Measurements from ENCODE around the gene F11R.
"Not testable (repeated sequence)": the region's sequence is repeated elsewhere in the genome, so short reads cannot be mapped to it uniquely, and the experiment has no call there.

Gene F11R

DNA sequence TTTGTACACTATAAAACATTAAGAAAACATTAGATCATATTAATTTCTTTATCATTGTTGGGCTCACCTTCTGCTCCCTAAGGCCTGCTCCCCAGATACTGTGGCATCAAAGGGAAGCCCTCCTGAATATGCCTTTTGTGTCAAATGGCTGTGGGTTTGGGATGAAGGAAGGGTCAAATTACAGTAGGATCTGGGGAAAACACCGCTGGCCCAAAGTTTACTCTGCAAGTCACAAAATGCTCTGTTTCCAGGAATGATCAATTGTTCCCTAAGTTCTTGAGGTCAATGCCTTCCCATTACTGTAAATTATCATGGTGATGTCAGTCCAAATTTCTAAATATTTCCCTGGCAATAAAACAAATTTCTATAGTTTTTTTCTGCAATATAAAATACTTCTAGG, 59.5 kb downstream of the F11R start:
- DNase-seq: no peak

DNA sequence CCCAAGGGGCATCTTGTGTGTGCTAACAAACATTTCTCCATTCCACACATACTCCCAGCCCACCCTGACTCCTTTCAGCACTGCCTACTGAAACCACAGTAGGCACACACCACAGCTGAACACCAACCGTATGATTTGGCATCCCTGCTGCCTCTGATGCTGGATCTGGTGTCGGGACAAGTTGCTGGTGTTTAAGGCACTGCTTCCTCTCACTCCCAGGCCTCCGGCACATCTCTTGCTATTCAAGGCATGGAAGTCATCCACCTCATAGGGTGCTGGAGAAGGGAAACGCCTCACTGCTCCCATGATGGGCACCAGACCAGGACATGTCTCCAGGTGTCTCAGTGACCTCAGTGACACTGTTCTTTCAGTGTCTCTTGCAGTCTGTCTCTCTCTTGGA, 64.0 kb downstream of the F11R start:
- DNase-seq: no peak

DNA sequence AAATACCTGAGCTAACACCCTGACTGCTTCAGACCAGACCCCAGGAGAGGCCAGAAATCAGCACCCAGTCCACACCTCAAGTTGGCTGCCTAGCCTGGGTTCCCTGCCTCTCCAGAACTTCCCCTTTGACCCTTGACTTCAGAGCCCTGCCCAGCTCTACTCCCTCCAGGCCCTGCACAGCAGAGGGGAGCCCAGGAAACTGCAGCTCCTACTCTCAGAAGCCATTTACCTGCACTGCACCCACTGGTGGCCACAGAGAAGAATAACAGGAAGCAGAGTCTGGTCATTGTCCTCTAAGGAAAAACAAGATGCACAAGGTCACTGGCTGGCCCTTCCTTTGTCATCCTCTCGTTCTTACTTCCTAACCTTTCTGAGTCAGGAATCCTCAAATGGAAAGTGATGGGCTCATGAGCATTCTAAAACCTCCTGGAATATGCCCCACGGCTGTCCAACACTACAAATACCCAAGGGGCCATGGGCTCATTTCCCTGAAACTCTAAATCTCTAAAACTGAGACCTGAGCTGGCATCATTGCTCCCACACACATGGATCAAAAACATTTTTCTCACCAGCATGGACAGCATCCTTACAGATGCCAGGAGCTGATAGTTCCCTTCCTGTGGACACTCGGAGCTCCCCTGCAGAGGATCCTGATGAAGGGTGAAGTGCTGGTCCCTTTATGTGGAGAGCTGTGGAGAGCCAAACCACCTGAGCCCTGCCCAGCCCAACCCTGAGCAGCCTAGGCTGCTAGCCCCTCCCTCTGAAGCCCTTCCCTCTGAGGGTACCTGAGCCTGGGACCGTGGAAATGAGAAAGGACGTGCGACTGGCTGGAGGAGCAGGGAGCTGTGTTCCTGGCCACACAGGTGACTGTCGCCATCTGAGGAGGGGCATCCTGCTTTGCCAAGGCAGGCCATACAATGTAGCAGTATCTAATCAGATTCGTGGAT, 66.5 kb downstream of the F11R start, which contains the start of gene ITLN2:
ITLN2 (minus strand) TSS at position 652 of the 947 bp plus-strand sequence; CDS start at position 584, 68 bp downstream.
- peak; percentile 9 for DNase-seq

DNA sequence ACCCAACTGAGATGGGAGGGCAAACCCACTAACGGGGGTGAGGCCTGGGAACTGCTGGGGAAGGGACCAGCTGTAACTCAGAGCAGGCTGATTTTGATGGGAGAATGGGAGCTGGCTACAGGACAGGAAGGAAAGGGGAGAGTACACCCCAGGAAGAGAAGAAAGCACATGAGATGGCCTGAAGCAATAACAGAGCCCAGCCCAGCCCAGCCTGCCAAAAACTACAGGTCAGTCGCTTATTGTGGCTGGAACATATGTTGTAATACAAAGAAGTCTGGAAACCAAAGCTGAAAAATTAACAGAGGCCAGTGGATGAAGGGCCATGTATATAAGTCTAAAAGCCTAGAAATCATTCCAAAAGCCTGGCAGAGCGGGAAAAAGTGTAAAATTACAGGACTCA, 67.9 kb downstream of the F11R start:
- no peak for DNase-seq

DNA sequence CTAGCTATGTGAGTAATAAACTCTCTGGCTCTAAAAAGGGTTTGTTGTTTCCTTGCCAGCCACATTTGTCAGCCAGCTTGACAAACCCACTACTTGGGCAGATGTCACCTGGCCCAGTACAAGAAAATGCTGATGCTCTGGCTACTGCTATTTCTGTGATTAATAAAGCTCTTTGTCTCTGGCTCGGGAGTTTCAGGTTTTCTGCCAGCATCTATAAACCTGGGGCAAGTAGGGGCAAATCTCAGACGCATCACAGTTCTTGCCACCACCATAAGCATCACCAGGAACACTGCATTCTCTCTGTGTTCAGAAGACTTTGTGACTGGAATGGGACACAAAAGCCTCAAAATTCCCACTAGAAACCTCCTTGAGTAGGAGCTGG, 68.8 kb downstream of the F11R start:
- no peak for DNase-seq

DNA sequence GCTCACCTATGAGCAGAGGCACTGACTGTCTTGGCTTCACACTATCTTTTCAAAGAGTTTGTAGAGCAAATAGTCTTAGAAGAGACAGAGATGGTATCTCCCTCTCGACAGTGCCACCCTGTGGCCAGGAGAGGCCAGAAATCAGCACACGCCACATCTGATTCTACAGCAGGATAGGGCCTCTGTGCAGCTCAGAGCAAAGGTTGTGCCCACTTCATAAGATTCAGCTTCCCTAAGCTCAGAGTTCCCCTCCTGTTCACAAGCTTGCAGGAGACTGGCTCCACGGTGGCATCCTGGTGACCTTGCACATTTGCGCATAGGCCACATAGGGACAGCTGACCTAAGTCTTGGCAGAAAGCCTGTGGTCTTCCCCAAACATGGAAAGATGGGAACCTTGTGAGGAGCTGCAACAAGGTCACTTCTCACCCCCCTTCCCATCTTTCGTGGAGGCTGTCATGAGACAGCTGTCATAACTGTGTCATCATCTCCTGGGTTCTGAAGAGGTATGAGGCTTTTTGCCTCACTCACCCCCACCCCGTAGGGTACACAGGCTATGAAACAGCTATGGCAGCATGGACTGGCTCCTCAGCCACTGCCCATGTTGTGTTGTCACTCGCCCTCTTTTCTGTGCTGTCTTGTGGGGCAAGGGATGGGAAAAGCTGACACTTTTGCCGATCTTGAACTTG, 69.4 kb downstream of the F11R start:
- DNase-seq: peak; percentile 17

DNA sequence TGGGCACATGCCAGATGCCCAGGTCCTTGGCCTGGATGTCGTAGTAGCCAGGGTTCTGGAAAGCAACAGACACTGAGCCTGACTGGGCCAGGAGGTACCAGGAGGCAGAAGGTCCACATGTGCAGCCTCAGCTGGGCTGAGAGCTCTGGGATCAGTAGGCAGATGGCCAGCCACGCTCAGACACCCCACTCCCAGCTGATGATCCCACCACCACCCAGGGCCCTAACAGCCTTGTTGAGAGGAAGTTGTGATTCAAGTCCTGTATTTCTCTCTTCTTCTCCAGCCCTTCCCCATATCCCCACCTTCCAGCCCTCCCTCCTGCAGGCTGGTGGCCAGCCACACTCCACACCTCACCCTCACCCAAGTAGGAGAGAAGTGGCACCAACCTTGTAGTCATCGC, 70.3 kb downstream of the F11R start:
- no peak for DNase-seq

DNA sequence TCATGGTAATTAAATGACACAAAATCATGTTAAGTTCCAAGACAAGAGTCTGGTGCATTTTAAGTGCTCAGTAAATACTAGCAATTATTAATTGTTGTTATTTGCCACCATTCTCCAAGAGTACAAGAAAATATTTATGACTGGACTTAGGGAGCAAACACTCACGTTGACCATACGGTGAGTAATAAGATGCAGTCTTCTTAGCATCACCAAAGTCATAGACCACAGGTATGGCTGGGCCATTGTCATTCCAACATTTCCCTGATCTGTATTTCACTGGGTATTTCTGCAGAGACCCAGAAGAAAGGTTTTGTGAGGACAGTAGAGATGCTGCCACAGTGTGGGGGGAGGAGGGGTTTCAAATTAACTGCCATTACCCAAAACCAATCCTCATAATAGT, 71.1 kb downstream of the F11R start:
- DNase-seq: no peak

DNA sequence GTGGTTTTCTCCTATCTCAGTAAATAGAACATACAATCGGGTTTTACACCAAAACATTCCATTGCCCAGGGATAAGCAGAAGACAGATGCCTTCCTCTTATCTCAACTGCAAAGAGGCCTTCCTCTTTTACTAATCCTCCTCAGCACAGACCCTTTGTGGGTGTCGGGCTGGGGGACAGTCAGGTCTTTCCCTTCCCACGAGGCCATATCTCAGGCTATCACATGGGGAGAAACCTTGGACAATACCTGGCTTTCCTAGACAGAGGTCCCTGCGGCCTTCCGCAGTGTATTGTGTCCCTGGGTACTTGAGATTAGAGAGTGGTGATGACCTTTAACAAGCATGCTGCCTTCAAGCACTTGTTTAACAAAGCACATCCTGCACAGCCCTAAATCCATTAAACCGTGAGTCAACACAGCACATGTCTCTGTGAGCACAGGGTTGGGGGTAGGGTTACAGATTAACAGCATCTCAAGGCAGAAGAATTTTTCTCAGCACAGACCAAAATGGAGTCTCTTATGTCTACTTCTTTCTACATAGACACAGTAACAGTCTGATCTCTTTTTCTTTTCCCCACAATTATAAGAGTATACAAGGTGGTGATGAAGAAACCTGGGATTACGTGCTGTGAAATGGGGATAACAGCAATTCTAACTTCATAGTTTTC, 71.6 kb downstream of the F11R start:
- not testable (repeated sequence) for DNase-seq

DNA sequence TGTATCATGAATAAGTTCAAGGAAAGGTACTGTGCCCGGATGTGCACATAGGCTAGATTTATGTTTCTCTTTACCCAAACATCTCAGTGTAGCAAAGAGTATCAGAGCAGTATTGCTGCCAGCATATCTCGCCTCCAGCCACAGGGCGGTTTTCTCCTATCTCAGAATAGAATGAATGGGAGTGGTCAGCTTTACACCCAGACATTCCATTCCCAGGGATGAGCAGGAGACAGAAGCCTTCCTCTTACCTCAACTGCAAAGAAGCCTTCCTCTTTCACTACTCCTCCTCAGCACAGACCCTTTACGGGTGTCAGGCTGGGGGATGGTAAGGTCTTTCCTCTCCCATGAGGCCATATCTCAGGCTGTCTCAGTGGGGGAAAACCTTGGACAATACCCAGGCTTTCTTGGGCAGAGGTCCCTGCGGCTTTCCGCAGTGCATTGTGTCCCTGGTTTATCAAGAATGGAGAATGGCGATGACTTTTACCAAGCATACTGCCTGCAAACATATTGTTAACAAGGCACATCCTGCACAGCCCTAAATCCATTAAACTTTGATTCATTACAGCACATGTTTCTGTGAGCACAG, 73.7 kb downstream of the F11R start:
- not testable (repeated sequence) for DNase-seq

DNA sequence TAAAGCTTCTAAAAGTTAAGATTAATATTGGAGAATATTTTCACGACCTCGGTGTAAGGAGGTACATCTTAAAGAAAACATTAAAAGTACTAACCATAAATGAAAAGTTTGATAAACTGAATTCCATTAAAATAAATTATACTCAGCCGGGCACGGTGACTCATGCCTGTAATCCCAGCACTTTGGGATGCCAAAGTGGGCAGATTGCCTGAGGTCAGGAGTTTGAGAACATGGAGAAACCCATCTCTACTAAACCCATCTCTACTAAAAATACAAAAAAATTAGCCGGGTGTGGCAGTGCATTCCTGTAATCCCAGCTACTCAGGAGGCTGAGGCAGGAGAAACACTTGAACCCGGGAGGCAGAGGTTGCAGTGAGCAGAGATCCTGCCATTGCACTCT, 75.1 kb downstream of the F11R start:
- DNase-seq: not testable (repeated sequence)
